IMR-90 (cell line): ENCODE data around the gene EPPIN.

Source experiments
- CTCF ChIP-seq: conservative IDR thresholded peaks from 2 replicates; pipeline ENCODE4 v1.5.1; 2012; ENCODE audit warnings: mild to moderate bottlenecking, low read depth, low read length, improper control_type of control experiment
- MAFK ChIP-seq: IDR thresholded peaks from 2 replicates; pipeline ENCODE4 v1.6.1; 2012; ENCODE audit warnings: low read depth, low read length, improper control_type of control experiment
- POLR2A ChIP-seq: IDR thresholded peaks from 2 replicates; pipeline ENCODE4 v1.6.1; 2012; ENCODE audit warnings: mild to moderate bottlenecking, low read depth, low read length
- RCOR1 ChIP-seq: IDR thresholded peaks from 2 replicates; pipeline ENCODE4 v1.6.1; 2012; ENCODE audit warnings: mild to moderate bottlenecking, low read length, improper control_type of control experiment; ENCODE audit not compliant: insufficient replicate concordance
- SMC3 ChIP-seq: fragments of 150-350 bp; IDR thresholded peaks from 2 replicates; pipeline ENCODE4 v1.6.1; 2016; ENCODE audit warnings: low read depth, mild to moderate bottlenecking, antibody characterized with exemption, low read length, moderate library complexity

GRCh38 chr20:45581702-45582101, 34.5 kb upstream of the EPPIN start:
- TF ChIP-seq CTCF (no peak), POLR2A (no peak), SMC3 (no peak), MAFK (no peak), RCOR1 (no peak)
